ENCODE measurements around the gene AGBL4.

Gene AGBL4

DNA sequence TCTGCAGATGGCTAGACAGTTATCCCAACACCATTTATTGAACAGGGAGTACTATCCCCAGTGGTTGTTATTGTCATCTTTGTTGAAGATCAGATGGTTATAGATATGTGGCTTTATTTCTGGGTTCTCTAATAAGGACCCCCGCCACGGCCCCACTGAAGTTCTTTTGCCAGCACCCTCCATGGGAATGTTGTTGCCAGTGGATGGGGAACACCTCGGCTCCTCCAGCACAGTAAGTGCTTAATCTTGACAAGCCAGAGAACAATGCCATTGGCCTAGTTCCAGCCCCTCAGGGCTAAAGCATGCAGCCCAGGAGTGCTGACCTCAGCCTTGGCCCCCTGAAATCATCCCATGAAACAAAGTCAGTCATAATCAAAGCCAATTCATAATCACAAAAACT, 337.6 kb downstream of the AGBL4 start:
- no peak for DNase-seq

DNA sequence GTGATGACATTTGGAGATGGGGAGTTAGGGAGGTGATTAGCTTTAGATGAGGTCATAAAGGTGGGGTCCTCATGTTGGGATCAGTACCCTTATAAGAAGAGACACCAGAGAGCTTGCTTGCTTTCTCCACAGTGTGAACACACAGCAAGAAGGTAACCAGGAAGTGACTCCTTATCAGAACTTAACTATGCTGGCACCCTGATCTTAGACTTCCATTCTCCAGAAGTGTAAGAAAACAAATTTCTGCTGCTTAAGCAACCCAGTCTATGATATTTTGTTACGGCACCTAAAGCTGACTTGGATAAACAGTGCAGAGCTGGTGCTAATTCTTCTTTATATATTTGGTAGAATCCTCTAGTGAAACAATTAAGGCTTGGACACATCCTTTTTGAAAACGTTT, 346.0 kb downstream of the AGBL4 start:
- DNase-seq: no peak

DNA sequence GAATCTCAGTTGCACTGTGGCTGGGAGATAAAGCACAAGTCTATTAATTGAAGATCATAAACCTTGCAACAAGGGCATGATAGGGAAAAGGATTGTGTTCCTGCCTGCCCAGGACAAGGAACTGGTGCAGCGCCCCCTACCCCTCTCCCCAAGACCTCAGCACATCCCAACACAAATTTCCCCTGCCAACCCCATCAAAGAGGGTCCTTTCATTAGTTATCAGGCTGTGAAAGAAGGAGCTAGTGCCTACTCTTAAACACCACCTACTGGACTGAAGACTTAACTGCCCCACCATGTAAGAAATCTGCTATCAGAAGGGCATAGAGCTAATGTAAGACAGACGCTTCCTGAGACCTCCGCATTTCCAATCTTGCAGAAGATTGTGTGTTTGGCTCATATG, 372.6 kb downstream of the AGBL4 start:
- DNase-seq: no peak

DNA sequence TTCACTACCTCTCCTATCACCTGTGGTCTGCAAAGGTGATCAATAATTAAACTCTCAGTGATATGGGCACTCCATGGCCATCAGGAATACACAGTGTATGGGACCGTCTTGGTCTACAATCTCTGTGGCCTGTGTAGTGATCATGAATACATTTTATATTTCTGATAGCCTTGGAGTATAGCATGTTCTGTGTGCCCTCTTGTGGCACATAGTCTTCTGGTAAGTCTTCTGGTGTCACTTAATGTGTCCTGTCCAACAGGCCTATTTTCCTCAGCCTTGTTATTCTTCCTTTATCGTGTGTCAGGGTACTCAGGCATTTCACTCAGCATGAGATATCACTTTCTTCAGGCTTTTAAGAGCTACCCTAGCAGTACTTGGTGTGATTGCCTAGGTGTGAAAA, 393.6 kb downstream of the AGBL4 start:
- no peak for DNase-seq

DNA sequence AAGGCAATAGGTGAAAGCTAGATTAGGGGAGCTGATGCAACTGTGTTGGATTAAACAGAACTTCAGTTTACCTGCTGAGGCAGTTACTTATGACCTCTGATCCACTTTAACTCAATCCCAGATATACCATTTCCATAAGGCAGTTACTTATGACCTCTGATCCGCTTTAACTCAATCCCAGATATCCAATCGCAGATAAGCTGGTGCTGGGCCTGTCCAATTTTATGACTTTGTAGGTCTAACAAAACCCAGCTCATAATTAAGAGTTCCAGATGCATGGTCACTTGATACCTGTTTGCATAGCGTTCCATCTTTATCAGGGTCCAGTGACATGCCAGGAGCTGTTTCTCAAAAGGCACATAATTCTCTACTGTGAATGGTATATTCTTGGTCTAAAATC, 396.0 kb downstream of the AGBL4 start:
- DNase-seq: no peak

DNA sequence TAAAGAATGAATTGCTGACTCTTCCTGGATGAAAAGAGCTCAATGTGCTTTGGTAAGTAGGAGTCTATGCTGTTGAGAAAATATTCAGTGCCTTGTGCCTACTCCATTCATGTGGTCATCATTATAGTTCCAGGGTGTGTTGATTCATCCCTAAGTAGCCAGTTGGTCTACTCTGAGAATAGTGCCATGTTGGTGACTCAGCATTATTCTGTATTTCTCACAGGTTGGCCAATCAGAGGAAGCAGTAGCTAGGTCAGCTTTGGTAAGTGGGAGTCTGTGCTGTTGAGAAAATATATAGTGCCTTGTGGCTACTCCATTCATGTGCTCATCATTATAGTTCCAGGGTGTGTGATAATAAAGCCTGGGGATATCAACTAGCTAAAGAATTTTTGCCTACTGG, 397.3 kb downstream of the AGBL4 start:
- DNase-seq: no peak

DNA sequence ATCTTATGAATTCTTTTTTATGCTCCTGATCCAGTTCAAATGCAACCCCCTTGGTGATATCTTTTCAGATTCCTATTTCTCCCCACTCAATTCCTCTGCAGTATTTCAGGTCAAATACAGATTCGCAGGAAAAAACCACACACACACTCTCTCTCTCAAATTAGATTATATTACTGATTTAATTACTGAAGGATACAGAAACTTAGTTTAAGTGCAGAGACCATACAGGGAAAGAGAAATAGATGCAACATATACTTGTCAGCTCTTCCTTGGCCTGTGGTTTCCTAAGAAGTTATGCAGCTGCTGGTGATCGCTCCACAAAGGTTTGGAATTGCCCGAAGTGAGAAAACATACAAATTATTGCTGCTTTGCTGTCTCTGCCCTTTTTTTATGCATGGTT, 400.9 kb downstream of the AGBL4 start:
- DNase-seq: no peak

DNA sequence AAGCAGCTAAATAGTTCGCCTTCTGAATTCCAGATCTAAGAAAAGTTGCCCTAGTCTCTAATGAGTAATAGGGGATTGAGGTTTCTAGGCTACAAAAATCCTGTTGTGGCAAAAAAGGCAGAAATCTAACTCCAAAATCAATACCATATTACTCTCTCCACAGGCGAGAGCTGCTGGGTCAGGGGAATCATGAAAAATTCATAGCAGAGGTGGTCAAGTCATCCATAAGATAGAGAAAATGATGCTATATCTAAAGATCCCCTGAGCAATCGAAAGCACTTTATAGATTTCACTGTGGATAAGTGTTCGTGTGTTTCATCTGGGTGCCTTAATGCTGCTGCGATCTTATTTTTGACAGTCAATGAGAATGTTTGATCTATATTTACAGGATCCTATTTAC, 417.7 kb downstream of the AGBL4 start:
- DNase-seq: no peak

DNA sequence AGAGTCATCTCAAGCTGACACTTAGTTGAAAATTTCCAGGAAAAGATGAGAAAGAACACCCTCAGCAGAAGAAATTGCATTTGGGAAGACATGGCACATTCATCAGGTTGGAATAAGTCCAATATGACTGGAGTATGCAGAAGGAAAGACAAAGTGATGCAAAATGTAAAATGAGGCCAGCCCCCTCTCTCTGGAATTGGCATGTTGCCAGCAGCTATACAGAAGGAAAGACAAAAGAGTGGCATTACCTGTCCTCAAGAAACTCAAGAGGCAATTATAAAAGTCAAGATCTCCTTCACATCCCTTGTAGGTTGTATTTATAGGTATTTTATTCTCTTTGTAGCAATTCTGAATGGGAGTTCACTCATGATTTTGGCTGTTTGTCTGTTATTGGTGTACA, 426.3 kb downstream of the AGBL4 start:
- DNase-seq: no peak

DNA sequence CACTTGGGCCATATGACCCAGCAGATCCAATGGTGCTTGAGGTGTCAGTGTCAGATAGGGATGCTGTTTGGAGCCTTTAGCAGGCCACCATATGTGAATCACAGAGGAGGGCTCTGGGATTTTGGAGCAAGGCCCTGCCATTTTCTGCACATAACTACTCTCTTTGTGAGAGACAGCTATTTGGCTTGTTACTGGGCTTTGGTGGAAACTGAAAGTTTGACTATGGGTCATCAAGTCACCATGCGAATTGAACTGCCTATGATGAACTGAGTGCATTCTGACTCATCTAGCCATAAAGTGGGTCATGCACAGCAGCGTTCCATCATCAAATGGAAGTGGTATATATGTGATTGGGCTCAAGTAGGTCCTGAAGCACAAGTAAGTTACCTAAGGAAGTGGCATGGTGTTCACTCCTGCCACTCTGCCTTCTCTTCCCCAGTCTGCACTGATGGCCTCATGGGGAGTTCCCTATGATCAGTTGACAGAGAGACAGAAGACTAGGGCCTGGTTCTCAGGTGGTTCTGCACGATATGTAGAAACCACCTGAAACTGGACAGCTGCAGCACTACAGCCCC, 447.3 kb downstream of the AGBL4 start:
- DNase-seq: no peak

DNA sequence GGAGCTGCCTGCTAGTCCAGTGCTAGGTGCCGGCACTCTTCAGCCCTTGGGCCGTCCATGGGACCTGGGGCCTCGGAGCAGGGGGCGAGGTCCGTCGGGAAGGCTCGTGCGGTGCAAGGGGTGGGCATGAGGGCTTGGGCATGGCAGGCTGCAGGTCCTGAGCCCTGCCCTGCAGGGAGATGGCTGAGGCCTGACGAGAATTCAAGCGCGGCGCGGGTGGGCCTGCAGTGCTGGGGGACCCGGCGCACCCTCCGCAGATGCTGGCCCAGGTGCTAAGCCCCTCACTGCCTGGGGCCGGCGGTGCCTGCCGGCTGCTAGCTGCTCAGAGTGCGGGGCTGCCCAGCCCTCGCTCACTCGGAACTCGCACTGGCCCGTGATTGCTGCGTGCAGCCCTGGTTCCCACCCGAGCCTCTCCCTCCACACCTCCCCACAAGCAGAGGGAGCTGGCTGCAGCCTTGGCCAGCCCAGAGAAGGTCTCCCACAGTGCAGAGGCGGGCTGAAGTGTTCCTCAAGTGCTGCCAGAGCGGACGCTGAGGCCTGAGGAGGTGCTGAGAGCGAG, 467.0 kb downstream of the AGBL4 start:
- DNase-seq: no peak

DNA sequence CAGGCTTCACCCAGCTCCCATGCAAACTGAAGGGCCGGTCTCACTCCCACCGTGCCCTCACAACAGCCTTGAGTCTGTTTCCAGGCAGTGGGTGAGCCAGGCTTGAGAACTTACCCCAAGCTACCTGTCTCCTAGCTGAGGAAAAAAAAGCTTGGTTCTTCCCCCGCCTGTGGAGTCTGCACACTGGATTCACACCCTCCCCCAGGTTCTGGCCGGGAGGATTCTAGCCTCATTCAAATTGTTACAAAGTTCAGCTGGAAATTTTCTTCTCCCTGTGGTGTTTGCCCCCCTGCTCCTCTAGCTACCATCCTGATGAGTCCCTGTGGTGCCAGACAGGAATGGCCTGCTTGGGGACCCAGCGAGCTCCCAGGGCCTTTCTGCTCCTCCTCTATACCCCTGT, 471.7 kb downstream of the AGBL4 start:
- DNase-seq: no peak

DNA sequence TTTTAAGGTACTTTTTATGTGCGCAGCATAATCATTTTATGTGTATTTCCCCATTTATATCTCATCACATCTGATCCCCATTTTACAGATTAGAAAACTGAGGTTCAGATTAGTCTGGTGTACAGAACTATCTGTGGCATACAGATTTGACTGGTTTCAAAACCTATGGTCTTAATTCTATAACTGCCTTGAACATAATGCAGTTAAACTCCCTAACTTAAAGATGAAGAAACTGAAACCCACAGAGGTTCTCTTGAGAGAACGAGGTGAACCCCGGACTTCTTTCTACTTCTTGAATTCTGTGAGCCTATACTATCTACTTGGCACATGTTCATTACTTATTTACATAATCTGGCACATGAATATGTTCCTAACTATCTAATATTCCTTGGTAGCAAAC, 479.1 kb downstream of the AGBL4 start:
- no peak for DNase-seq

DNA sequence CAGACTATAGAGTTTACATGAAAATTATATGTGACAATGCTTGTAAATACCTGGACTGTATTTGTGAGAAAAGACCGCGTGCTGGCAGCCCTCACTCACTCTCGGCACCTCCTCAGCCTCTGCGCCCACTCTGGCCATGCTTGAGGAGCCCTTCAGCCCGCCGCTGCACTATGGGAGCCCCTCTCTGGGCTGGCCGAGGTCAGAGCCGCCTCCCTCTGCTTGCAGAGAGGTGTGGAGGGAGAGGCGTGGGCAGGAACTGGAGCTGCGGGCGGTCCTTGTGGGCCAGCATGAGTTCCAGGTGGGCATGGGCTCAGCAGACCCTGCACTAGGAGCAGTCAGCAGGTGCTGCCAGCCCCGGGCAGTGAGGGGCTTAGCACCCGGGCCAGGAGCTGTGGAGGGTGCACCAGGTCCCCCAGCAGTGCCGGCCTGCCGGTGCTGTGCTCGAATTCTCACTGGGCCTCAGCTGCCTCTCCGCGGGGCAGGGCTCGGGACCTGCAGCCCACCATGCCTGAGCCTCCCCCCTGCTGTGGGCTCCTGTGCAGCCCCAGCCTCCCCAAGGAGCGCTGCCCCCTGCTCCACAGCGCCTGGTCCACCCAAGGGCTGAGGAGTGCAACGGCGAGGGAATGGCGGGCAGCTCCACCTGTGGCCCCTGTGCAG, 482.5 kb downstream of the AGBL4 start:
- DNase-seq: no peak

DNA sequence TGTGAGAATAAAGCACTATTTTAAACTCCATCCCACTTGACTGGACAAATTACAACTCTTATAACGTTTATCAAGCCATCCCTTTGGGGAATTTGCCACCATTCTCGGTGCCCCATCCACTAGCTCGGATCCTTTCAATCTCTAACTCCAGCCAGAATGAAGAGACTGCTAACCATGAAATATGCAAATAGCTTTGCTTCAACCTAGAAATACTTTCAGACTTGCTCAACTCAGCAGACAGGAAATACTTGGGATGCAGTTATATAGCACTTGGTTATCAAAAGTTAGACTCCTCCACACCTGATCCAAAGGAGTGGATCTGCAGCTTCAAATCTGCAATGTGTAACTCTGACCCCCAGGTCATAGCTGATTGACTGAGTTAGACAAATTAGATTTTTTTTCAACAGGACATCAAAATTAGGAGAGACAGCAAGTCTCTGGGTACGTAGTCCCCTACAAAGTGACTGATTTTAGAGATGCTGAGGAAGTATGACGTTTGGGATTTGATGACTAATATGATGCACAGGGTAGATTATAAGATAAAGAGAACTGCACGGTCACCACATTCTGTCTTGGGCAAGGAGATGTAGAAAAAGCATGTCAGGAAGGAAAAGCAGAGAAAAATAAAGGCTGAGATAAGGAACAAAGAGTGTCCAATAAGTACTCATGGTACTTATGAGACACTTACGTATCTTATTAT, 496.0 kb downstream of the AGBL4 start:
- no peak for DNase-seq

DNA sequence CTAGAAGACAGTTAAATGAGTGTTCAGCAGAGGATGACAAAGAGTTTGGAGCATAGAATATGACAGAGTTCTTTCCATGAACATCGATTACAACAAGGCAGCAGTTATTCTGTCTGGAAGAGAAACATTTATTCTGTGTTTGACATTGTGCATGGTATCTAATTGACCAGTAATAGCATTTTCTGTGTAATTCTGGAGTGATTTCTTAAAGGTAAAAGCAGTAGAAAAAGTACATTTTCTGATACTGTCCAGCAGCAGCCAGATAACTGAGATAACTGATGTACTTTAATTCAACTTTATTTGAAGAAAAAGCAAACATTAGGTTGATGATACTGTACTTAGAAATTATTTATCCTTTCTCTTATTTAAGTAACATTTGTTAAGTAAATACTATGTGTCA, 497.1 kb downstream of the AGBL4 start:
- DNase-seq: no peak

DNA sequence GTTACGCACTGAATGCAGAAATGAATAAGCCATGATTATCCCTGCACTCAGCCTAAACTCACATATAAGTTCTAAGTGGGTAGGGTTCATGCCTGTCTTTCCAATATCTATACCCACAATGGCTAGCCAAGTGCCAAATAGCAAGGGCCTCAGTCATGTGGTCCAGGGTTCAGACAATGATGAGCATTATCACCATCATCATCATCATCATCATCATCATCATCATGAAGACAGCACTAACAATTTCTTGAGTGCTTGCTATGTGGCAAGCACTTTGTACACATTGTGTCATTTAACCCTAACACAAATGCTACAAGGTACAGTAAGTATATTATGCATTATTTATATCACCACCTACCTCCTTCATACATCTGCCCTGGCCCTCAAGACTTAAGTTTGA, 500.0 kb downstream of the AGBL4 start:
- no peak for DNase-seq

DNA sequence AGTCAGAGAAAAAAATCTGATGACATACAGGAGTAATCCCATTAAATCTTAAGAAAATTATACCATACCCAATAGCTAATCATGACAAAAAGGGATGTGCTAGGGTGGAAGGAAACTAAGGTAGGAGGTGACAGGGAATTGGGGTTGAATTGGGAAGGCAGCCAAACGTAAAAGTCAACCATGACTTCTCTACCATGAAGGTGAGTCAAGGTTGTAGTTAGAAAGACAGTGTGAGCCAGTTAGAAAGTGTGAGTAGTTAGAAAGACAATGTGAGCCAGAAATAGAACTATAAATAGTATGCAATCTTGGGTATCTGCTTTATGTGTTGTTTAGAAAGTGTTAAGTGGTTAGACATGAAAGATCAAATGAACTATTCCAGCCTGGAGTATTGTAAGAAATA, 556.8 kb downstream of the AGBL4 start:
- no peak for DNase-seq

DNA sequence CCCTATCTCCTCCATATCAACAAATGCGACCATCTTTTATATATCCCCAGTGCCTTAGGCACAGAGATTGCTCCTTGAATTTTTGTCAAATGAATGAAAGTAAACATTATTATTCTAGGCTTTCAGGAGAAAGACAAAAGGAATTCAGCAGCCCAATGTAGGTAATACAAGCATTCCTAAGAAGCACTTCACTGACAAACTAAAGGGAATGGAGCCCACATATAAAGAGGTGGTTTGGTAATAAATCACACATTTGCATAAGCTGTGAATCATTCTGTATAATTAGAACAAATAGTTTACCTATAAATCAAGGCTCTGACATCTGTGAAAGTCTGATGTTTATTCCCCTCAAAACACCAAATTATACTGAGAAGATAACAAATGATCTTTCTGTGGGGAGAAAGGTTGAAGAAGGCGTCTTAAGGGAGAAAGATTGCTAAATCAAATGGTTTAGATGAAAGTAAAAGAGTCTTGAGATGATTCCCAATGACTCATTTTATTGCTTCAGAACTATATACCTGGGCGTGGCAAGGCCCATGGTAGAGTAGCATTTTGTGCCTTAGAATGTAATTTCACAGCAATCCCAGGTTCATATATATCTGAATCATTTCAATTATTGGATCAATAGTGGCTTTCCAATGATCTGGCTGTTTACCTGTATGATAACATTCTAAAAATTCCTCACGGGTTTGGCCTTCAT, 558.1 kb downstream of the AGBL4 start:
- DNase-seq: no peak

DNA sequence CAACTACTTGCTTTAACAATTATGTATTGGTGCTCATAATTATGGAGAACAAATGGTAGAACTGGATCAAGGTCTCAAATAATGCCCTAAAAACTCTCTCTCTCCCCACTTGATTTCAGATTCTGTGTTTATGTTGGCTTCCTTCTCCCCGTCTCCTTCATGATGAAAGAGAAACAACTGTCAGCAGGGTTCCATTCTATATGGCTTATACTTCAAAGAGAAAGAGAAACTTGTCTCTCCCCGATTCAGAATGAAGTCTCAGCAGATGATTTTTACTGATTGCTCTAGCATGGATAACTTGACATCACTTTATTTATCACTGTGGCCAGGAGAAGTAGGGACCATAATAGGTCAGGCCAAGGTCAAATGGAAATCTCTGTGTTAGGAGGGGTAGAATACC, 575.6 kb downstream of the AGBL4 start:
- no peak for DNase-seq

DNA sequence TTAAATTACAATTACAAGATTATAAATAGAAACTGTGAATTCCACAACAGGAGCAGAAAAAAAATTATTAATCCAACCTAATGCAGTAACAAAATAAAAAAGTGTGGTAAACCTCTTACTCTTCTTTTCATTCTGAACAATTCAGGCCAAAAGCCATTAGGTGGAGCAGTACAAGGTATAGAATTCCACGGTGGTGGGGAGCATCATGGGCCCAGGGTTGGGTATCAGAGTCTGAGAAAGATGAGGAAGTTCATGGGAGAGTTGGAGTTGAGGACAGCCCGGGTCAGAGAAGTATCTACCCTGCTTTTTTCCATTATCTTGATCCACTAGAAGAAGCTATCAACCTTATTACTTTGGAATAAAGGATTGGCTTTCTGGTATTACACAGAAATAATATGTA, 586.9 kb downstream of the AGBL4 start:
- DNase-seq: no peak

DNA sequence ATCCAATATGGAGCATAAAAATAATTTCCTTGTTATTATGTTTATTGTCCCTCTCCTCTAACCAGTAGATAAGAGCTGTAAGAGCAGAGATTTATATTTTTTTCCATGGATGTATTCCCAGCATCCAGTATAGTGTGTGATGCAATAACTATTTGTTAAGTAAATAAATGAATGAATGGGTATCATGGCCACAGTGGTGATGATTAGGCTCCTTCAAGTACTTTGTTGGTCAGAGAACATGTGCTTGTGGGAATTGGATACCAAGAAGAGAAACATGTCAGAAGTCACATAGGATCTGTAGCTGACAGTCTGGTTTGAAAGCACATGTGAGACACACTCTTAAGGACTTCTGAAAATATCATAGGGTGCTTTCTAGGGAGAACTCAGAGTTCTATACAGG, 588.5 kb downstream of the AGBL4 start:
- no peak for DNase-seq

DNA sequence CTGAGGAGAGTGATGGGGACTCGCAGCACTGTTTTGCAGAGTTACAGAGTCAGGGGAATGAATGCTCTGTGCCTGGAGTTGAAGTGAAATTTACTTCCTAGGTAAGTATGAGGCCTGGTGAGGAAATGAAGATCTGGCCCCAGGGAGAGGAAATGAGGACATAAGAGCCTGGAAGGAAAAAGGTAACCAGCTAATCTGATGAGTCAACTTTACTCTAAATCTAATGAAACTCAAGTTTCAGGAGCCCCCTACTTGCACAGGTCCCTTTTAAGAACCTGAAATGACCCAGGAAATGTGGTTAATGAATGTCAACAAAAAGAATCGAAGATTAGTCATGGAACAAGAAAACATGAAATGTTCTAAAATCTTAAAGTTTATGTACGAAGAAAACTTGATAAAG, 599.0 kb downstream of the AGBL4 start:
- no peak for DNase-seq

DNA sequence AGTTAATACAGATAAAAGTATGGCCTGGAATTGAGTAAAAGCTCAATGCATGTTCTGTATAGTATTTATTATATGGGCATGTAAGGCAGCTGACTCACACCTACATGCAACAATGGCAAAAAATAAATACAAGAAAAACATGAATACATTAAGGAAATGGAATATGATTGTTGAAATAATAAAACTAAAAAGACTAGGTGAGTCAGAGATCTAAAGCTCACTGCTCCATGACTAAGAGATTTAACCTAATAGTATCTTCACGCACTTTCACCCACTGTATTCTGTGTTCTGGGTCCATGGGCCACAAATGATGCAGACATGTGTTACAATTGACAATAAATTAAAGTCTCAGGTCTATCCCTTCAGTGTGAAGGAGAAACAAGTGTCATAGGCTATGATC, 607.0 kb downstream of the AGBL4 start:
- DNase-seq: no peak

Data from effector CD4-positive, alpha-beta T cell (primary cell).